ENCODE measurements around the gene GYPA.
"Not testable (repeated sequence)": the region's sequence is repeated elsewhere in the genome, so short reads cannot be mapped to it uniquely, and the experiment has no call there.

GYPA gene

GRCh38 chr4:144093995-144094394 is 46.5 kb downstream of the GYPA start:
- not testable (repeated sequence) for H3K27ac Mint-ChIP-seq, H3K36me3 Mint-ChIP-seq, H3K4me3 Mint-ChIP-seq, H3K4me1 Mint-ChIP-seq, H3K27me3 Mint-ChIP-seq, ATAC-seq, H3K9me3 Mint-ChIP-seq

GRCh38 chr4:144091181-144091580 is 49.3 kb downstream of the GYPA start:
- not testable (repeated sequence) for H3K36me3 Mint-ChIP-seq, H3K9me3 Mint-ChIP-seq, H3K27ac Mint-ChIP-seq, H3K4me1 Mint-ChIP-seq, ATAC-seq, H3K4me3 Mint-ChIP-seq, H3K27me3 Mint-ChIP-seq

DNA sequence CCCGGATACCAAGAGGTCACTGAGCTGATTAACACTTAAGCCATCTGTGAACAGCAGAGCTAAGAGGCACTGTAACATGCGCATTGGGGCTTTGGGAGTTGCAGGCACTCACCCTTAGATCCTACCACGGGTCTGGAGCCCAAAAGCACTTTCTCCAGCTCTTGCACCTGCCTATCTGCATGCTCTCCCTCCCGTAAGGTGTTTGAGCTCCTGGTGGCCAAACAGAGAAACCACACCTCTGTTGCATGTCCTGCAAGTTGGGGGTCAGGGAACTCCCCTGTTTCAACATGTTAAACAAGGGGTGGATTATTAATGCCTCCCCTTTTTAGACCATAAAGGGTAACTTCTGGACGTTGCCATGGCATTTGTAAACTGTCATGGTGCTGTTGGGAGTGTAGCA is 49.8 kb downstream of the GYPA start:
- H3K27ac Mint-ChIP-seq = no peak overlapping the region
- no peaks in the 10 kb centered on the region for H3K4me1 Mint-ChIP-seq
- H3K36me3 Mint-ChIP-seq = no peaks in the 10 kb centered on the region
- H3K27me3 Mint-ChIP-seq = peaks cover 8% of the 10 kb centered on the region
- no peak for ATAC-seq
- no peak overlapping the region for H3K4me3 Mint-ChIP-seq
- no peaks in the 10 kb centered on the region for H3K9me3 Mint-ChIP-seq

GRCh38 chr4:144082053-144082452 is 58.5 kb downstream of the GYPA start:
- H3K4me3 Mint-ChIP-seq, H3K27me3 Mint-ChIP-seq, H3K36me3 Mint-ChIP-seq, ATAC-seq, H3K9me3 Mint-ChIP-seq, H3K4me1 Mint-ChIP-seq, H3K27ac Mint-ChIP-seq: not testable (repeated sequence)

GRCh38 chr4:144080135-144080534 is 60.4 kb downstream of the GYPA start:
- not testable (repeated sequence) for H3K36me3 Mint-ChIP-seq, H3K9me3 Mint-ChIP-seq, H3K4me3 Mint-ChIP-seq, ATAC-seq, H3K4me1 Mint-ChIP-seq, H3K27ac Mint-ChIP-seq, H3K27me3 Mint-ChIP-seq

DNA sequence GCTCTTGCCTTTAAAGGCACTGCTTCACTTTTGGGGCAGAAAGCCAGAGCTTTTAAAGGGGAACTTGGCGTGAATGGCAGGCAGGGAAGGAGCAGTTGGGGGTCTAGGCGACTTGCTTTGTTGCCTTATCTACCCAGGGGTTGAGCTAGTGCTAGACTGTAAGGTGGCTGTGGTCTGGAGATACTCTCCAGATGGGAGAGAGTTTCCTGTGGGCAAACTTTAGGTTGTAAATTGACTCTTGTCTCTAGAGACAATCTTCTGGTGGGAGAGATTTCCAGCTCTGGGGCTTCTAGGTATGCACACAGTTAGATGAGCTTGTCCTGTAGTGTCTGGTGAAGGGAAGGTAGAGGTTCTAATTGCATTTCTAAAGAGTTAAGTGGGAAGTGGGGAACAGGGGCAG is 61.8 kb downstream of the GYPA start:
- not testable (repeated sequence) for H3K27ac Mint-ChIP-seq, H3K4me1 Mint-ChIP-seq, H3K36me3 Mint-ChIP-seq, H3K27me3 Mint-ChIP-seq, H3K4me3 Mint-ChIP-seq, ATAC-seq, H3K9me3 Mint-ChIP-seq

GRCh38 chr4:144061556-144061955 is 79.0 kb downstream of the GYPA start:
- peaks cover 11% of the 10 kb centered on the region for H3K27me3 Mint-ChIP-seq
- H3K36me3 Mint-ChIP-seq, ATAC-seq, H3K4me1 Mint-ChIP-seq, H3K4me3 Mint-ChIP-seq, H3K27ac Mint-ChIP-seq, H3K9me3 Mint-ChIP-seq: not testable (repeated sequence)

DNA sequence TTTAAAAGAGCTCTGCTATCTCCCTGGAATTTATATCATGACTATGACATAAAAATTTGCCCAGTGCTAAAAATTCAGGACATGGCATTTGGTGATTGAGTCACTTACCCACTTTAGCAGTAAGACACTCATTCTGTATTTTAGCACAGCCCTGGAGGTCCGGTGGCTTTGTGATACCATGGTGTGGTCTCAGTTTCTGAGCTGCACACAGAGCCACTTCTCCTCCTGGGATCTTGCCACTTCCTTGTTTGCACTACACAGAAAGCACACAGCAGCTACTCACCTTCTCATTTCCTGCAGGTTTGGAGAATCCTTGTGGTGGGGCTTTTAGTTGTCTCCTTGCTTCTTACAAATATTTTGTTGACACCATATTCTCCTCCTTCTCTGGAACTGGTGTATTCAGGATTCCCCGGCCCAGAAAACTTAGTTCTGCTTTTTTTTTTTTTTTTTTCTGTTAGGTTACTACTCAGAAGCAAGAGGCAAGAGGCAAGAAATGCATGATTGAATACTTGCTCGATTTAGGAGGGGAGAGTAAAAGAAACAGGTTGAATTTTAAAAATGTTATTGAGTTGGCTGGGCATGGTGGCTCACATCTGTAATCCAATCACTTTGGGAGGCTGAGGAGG is 80.2 kb downstream of the GYPA start:
- not testable (repeated sequence) for ATAC-seq, H3K4me3 Mint-ChIP-seq, H3K36me3 Mint-ChIP-seq, H3K9me3 Mint-ChIP-seq, H3K4me1 Mint-ChIP-seq, H3K27ac Mint-ChIP-seq
- H3K27me3 Mint-ChIP-seq = peaks cover 11% of the 10 kb centered on the region

Measured in stimulated activated memory B cell treated with anti-CD40 and anti-IgM and Interleukin-4, amounts not matched to agents 10 μg/mL and 1 μg/mL and 100 μg/mL, for 72 hours (primary cell).